ENCODE data around the gene KRT75.

GRCh38 chr12:52394836-52395405, 39.2 kb downstream of the KRT75 start:
- TF ChIP-seq, protein P1, sequence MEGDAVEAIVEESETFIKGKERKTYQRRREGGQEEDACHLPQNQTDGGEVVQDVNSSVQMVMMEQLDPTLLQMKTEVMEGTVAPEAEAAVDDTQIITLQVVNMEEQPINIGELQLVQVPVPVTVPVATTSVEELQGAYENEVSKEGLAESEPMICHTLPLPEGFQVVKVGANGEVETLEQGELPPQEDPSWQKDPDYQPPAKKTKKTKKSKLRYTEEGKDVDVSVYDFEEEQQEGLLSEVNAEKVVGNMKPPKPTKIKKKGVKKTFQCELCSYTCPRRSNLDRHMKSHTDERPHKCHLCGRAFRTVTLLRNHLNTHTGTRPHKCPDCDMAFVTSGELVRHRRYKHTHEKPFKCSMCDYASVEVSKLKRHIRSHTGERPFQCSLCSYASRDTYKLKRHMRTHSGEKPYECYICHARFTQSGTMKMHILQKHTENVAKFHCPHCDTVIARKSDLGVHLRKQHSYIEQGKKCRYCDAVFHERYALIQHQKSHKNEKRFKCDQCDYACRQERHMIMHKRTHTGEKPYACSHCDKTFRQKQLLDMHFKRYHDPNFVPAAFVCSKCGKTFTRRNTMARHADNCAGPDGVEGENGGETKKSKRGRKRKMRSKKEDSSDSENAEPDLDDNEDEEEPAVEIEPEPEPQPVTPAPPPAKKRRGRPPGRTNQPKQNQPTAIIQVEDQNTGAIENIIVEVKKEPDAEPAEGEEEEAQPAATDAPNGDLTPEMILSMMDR (IDR thresholded peaks at IDR 0.05), result no peak
- no peak for TF ChIP-seq POLR2AphosphoS5 (IDR thresholded peaks at IDR 0.05)
